K562 (cell line): ENCODE measurements around the gene C2orf69. TPM values are rescaled to one million over a fixed set of nuclear protein-coding genes. Genes with fewer than 3 reads are reported as not detected.

ENCODE experiments used
- KDM5B ChIP-seq: fragments of 200-600 bp; sonication (generic); IDR thresholded peaks from 2 replicates; pipeline ENCODE4 v1.6.1; 2012; ENCODE audit warnings: low read depth, mild to moderate bottlenecking, moderate library complexity, low read length, control low read depth, inconsistent platforms; ENCODE audit not compliant: insufficient replicate concordance
- ZNF830 ChIP-seq: fragments of 250-450 bp; sonication (Bioruptor Pico); IDR thresholded peaks from 2 replicates; pipeline ENCODE4 v1.5.0; 2021; ENCODE audit warnings: mild to moderate bottlenecking
- polyA plus RNA-seq, 8 experiments: library from polyadenylated mRNA; depleted of rRNA in 4 of 8; stranded (reverse) in 5 of 8; unstranded in 3 of 8; fragments of >200 nt; fragmentation: Nextera tagmentation in 2 of 8; fragmentation: Illumina TruSeq in 1 of 8; extraction: Ambion mirVana in 2 of 8; extraction: Trizol in 1 of 8; gene quantifications; 2 replicates each; pipeline versions ENCODE4 v1.2.1 to v1.2.3, GENCODE V29; 2011 to 2014; ENCODE audit warnings: inconsistent platforms in 1 of 8, missing spikeins in 1 of 8
- total RNA-seq, 7 experiments: library from RNA; depleted of rRNA in 6 of 7; stranded (reverse); fragments of >200 nt in 6 of 7; fragmentation: Illumina TruSeq in 2 of 7; extraction: Trizol in 2 of 7; gene quantifications; 2 replicates each; pipeline versions ENCODE4 v1.2.1 to v1.2.3, GENCODE V29; 2011 to 2021; ENCODE audit warnings: low replicate concordance in 1 of 7
- TF ChIP-seq, protein P1 (sequence below): fragments of 450-650 bp; IDR thresholded peaks from 2 replicates; pipeline ENCODE4 v1.6.1; 2018; ENCODE audit not compliant: partially characterized antibody
- TF ChIP-seq, protein P2 (sequence below): sonication (generic); formaldehyde crosslinking; IDR thresholded peaks from 2 replicates; pipeline ENCODE4 v1.8.0; 2022; ENCODE audit warnings: mild to moderate bottlenecking, low read depth, missing genetic modification reagents
- TF ChIP-seq, protein P3 (sequence below), 2 experiments: fragments of 450-650 bp; formaldehyde crosslinking in 1 of 2; IDR thresholded peaks; 2 replicates each; pipeline versions ENCODE4 v1.4.0 to v1.6.1; 2014 to 2020; ENCODE audit warnings: mild to moderate bottlenecking in 2 of 2, borderline replicate concordance in 1 of 2, low read depth in 1 of 2
- TF ChIP-seq, protein P4 (sequence below), 2 experiments: fragments of 450-650 bp; IDR thresholded peaks; 2 replicates each; pipeline ENCODE4 v1.6.1; 2016
- TF ChIP-seq, protein P5 (sequence below), 2 experiments: fragments of 450-650 bp; conservative IDR thresholded peaks; 2 replicates each; pipeline ENCODE4 v1.6.1; 2017; ENCODE audit warnings: mild to moderate bottlenecking in 2 of 2, moderate library complexity in 2 of 2

Gene C2orf69
- total and polyA plus RNA-seq, 9 of the 15 experiments (the other 6 are each of a cell fraction or from before 2014, with no cell fraction given) = 3.4 to 9.8 (median 5.7) TPM

DNA sequence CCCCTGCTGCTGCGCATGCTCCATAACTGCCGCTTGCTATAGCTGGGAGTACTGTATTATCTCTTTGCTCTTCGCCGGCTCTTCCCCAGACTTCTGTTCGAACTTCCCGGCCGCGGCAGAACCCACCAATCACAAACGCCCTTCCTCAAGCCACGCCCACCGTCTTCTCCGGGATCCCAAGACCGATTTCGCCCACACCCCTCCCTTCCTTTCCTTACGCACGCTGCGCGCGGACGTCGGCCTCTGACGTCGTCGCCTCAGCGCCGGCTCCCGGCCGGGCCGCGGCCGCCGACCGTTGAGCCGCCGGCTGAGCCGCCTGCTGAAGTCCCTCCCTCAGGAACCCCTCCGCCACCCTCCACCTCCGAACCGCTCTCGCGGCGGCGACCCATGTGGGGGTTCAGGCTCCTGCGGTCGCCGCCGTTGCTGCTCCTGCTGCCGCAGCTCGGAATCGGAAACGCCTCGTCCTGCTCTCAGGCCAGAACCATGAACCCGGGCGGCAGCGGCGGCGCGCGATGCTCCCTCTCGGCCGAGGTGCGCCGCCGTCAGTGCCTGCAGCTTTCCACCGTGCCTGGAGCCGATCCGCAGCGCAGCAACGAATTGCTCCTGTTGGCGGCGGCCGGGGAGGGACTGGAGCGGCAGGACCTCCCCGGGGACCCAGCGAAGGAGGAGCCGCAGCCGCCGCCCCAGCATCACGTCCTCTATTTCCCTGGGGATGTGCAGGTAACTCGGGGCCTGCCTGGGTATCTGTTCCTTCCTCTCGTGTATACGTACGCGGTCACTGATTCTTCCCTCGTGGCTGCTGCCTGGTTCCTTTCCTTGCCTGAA lies at the start of gene C2orf69 (continued):
- TF ChIP-seq, protein P1, sequence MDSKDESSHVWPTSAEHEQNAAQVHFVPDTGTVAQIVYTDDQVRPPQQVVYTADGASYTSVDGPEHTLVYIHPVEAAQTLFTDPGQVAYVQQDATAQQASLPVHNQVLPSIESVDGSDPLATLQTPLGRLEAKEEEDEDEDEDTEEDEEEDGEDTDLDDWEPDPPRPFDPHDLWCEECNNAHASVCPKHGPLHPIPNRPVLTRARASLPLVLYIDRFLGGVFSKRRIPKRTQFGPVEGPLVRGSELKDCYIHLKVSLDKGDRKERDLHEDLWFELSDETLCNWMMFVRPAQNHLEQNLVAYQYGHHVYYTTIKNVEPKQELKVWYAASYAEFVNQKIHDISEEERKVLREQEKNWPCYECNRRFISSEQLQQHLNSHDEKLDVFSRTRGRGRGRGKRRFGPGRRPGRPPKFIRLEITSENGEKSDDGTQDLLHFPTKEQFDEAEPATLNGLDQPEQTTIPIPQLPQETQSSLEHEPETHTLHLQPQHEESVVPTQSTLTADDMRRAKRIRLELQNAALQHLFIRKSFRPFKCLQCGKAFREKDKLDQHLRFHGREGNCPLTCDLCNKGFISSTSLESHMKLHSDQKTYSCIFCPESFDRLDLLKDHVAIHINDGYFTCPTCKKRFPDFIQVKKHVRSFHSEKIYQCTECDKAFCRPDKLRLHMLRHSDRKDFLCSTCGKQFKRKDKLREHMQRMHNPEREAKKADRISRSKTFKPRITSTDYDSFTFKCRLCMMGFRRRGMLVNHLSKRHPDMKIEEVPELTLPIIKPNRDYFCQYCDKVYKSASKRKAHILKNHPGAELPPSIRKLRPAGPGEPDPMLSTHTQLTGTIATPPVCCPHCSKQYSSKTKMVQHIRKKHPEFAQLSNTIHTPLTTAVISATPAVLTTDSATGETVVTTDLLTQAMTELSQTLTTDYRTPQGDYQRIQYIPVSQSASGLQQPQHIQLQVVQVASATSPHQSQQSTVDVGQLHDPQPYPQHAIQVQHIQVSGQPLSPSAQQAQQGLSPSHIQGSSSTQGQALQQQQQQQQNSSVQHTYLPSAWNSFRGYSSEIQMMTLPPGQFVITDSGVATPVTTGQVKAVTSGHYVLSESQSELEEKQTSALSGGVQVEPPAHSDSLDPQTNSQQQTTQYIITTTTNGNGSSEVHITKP = peak; percentile 34
- TF ChIP-seq, protein P2, sequence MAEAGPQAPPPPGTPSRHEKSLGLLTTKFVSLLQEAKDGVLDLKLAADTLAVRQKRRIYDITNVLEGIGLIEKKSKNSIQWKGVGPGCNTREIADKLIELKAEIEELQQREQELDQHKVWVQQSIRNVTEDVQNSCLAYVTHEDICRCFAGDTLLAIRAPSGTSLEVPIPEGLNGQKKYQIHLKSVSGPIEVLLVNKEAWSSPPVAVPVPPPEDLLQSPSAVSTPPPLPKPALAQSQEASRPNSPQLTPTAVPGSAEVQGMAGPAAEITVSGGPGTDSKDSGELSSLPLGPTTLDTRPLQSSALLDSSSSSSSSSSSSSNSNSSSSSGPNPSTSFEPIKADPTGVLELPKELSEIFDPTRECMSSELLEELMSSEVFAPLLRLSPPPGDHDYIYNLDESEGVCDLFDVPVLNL (CRISPR knock-in tag) = peak; percentile 95
- TF ChIP-seq, protein P3, sequence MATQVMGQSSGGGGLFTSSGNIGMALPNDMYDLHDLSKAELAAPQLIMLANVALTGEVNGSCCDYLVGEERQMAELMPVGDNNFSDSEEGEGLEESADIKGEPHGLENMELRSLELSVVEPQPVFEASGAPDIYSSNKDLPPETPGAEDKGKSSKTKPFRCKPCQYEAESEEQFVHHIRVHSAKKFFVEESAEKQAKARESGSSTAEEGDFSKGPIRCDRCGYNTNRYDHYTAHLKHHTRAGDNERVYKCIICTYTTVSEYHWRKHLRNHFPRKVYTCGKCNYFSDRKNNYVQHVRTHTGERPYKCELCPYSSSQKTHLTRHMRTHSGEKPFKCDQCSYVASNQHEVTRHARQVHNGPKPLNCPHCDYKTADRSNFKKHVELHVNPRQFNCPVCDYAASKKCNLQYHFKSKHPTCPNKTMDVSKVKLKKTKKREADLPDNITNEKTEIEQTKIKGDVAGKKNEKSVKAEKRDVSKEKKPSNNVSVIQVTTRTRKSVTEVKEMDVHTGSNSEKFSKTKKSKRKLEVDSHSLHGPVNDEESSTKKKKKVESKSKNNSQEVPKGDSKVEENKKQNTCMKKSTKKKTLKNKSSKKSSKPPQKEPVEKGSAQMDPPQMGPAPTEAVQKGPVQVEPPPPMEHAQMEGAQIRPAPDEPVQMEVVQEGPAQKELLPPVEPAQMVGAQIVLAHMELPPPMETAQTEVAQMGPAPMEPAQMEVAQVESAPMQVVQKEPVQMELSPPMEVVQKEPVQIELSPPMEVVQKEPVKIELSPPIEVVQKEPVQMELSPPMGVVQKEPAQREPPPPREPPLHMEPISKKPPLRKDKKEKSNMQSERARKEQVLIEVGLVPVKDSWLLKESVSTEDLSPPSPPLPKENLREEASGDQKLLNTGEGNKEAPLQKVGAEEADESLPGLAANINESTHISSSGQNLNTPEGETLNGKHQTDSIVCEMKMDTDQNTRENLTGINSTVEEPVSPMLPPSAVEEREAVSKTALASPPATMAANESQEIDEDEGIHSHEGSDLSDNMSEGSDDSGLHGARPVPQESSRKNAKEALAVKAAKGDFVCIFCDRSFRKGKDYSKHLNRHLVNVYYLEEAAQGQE (IDR thresholded peaks at IDR 0.05; ENCODE audit: borderline replicate concordance) = no peak
- TF ChIP-seq, protein P3 (CRISPR knock-in tag; IDR thresholded peaks at IDR 0.05; ENCODE audit: low read depth) = 0 out of 2 replicates have a peak, but pooled peaks have one; percentile 48
- no peak for TF ChIP-seq ZNF830 (CRISPR knock-in tag)
- peak; percentile 79 for TF ChIP-seq KDM5B
- TF ChIP-seq, protein P4, sequence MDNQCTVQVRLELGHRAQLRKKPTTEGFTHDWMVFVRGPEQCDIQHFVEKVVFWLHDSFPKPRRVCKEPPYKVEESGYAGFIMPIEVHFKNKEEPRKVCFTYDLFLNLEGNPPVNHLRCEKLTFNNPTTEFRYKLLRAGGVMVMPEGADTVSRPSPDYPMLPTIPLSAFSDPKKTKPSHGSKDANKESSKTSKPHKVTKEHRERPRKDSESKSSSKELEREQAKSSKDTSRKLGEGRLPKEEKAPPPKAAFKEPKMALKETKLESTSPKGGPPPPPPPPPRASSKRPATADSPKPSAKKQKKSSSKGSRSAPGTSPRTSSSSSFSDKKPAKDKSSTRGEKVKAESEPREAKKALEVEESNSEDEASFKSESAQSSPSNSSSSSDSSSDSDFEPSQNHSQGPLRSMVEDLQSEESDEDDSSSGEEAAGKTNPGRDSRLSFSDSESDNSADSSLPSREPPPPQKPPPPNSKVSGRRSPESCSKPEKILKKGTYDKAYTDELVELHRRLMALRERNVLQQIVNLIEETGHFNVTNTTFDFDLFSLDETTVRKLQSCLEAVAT (IDR thresholded peaks at IDR 0.05) = no peak
- TF ChIP-seq, protein P5, sequence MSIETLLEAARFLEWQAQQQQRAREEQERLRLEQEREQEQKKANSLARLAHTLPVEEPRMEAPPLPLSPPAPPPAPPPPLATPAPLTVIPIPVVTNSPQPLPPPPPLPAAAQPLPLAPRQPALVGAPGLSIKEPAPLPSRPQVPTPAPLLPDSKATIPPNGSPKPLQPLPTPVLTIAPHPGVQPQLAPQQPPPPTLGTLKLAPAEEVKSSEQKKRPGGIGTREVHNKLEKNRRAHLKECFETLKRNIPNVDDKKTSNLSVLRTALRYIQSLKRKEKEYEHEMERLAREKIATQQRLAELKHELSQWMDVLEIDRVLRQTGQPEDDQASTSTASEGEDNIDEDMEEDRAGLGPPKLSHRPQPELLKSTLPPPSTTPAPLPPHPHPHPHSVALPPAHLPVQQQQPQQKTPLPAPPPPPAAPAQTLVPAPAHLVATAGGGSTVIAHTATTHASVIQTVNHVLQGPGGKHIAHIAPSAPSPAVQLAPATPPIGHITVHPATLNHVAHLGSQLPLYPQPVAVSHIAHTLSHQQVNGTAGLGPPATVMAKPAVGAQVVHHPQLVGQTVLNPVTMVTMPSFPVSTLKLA (conservative IDR thresholded peaks at IDR 0.05) = peak in 1 of 2 experiments; percentile 66; a peak in 3 of 4 replicates
